ENCODE data around the gene DMBX1. TPM values are rescaled to one million over a fixed set of nuclear protein-coding genes. Genes with fewer than 3 reads are reported as not detected.

The DMBX1 gene
- polyA plus RNA-seq, 1 donor from 2014 or later = 0.28 TPM

DNA sequence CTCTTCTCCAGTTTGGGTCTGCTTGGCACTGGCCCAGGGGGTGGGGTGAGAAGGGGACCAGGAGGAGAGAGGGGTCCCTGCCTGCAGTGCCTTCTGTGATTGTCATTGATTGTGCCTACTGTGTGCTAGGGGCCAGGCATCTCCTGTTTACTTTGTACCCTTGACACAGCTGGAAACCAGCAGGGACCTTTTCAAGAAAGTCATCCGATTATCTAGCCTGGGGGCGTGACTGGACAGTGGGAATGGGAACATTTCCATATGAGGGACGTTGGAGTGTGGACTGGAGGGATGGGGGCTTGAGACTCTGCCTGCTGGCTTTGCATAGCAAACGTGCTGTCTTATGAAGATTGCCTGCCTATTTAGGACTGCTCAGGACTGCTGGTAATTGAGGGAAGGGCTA, 19.8 kb upstream of the DMBX1 start:
- H4K20me1 ChIP-seq (ENCODE audit: insufficient read depth) = no peaks in the 10 kb centered on the region
- H3F3A ChIP-seq (ENCODE audit: insufficient read depth, low read length, poor library complexity, severe bottlenecking) = no peaks in the 10 kb centered on the region
- H3K9me2 ChIP-seq (ENCODE audit: insufficient read depth, low read length) = no peaks in the 10 kb centered on the region
- no peaks in the 10 kb centered on the region for H3K9me3 ChIP-seq (ENCODE audit: low read length)
- TF ChIP-seq MXI1 (conservative IDR thresholded peaks at IDR 0.05; ENCODE audit: poor library complexity, severe bottlenecking) = no peak
- no peak for TF ChIP-seq POLR2AphosphoS5 (IDR thresholded peaks at IDR 0.05)
- no peaks in the 10 kb centered on the region for H3K79me2 ChIP-seq (replicated peaks; ENCODE audit: insufficient read depth, low read length)
- H3K4me2 ChIP-seq (ENCODE audit: low read length) = no peak overlapping the region
- H3K4me3 ChIP-seq (ENCODE audit: low read length) = no peak overlapping the region
- peaks cover 58% of the 10 kb centered on the region for H3K27me3 ChIP-seq (ENCODE audit: insufficient read depth, low read depth, low read length)
- H3K27ac ChIP-seq (ENCODE audit: low read length) = no peak overlapping the region
- no peak overlapping the region for H2AFZ ChIP-seq (ENCODE audit: low read depth, low read length)
- no peaks in the 10 kb centered on the region for H3K36me3 ChIP-seq (ENCODE audit: insufficient read depth, low read length)
- no peak overlapping the region for H3K9ac ChIP-seq (ENCODE audit: low read length)

DNA sequence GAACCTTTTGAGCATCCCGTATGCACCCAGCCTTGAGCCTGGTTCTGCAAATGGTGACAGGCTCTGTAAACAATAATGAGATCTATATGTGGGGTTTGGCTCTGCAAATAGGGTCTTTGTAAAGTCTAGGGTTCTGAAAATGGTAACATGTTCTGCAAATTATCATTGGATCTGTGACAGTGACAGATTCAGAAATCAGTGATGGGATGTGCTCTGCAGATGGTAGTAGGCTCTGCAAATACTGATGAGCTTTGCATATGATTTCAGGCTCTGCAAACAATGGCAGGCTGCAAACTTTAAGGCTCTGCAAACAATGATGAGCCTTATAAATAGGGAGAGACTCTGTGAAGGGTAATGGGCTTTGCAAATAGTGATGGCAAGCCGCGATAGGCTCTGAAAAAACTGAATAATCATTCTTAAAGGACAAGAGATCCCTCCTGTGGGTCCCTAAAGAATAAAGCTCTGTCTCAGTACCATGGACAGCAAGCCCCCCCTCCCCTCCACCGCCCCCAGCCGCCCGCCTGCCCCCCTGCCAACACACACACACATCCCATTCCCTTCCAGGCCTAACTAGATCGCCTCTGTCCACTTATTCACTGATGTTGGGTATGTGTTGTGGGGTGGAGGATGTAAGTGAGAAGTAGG, 17.7 kb upstream of the DMBX1 start:
- TF ChIP-seq SMC3 (conservative IDR thresholded peaks at IDR 0.05; ENCODE audit: poor library complexity) (no peak), RAD21 (conservative IDR thresholded peaks at IDR 0.05) (no peak), EZH2 (IDR thresholded peaks at IDR 0.05; ENCODE audit: borderline replicate concordance, insufficient read depth, low read length, poor library complexity, severe bottlenecking) (no peak), TAF1 (IDR thresholded peaks at IDR 0.05; ENCODE audit: low read depth) (no peak), EP300 (conservative IDR thresholded peaks at IDR 0.05; ENCODE audit: poor library complexity, severe bottlenecking) (no peak), MXI1 (conservative IDR thresholded peaks at IDR 0.05; ENCODE audit: poor library complexity, severe bottlenecking) (no peak), POLR2AphosphoS5 (IDR thresholded peaks at IDR 0.05) (no peak)
- TF ChIP-seq, protein P1, sequence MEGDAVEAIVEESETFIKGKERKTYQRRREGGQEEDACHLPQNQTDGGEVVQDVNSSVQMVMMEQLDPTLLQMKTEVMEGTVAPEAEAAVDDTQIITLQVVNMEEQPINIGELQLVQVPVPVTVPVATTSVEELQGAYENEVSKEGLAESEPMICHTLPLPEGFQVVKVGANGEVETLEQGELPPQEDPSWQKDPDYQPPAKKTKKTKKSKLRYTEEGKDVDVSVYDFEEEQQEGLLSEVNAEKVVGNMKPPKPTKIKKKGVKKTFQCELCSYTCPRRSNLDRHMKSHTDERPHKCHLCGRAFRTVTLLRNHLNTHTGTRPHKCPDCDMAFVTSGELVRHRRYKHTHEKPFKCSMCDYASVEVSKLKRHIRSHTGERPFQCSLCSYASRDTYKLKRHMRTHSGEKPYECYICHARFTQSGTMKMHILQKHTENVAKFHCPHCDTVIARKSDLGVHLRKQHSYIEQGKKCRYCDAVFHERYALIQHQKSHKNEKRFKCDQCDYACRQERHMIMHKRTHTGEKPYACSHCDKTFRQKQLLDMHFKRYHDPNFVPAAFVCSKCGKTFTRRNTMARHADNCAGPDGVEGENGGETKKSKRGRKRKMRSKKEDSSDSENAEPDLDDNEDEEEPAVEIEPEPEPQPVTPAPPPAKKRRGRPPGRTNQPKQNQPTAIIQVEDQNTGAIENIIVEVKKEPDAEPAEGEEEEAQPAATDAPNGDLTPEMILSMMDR (IDR thresholded peaks at IDR 0.05; ENCODE audit: poor library complexity, severe bottlenecking) = no peak
- TF ChIP-seq, protein P2, sequence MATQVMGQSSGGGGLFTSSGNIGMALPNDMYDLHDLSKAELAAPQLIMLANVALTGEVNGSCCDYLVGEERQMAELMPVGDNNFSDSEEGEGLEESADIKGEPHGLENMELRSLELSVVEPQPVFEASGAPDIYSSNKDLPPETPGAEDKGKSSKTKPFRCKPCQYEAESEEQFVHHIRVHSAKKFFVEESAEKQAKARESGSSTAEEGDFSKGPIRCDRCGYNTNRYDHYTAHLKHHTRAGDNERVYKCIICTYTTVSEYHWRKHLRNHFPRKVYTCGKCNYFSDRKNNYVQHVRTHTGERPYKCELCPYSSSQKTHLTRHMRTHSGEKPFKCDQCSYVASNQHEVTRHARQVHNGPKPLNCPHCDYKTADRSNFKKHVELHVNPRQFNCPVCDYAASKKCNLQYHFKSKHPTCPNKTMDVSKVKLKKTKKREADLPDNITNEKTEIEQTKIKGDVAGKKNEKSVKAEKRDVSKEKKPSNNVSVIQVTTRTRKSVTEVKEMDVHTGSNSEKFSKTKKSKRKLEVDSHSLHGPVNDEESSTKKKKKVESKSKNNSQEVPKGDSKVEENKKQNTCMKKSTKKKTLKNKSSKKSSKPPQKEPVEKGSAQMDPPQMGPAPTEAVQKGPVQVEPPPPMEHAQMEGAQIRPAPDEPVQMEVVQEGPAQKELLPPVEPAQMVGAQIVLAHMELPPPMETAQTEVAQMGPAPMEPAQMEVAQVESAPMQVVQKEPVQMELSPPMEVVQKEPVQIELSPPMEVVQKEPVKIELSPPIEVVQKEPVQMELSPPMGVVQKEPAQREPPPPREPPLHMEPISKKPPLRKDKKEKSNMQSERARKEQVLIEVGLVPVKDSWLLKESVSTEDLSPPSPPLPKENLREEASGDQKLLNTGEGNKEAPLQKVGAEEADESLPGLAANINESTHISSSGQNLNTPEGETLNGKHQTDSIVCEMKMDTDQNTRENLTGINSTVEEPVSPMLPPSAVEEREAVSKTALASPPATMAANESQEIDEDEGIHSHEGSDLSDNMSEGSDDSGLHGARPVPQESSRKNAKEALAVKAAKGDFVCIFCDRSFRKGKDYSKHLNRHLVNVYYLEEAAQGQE (IDR thresholded peaks at IDR 0.05; ENCODE audit: borderline replicate concordance) = no peak
- H3K9me2 ChIP-seq (ENCODE audit: insufficient read depth, low read length) = no peaks in the 10 kb centered on the region
- no peaks in the 10 kb centered on the region for H4K20me1 ChIP-seq (ENCODE audit: insufficient read depth)
- no peak overlapping the region for H2AFZ ChIP-seq (ENCODE audit: low read depth, low read length)
- no peaks in the 10 kb centered on the region for H3K9me3 ChIP-seq (ENCODE audit: low read length)
- H3K79me2 ChIP-seq (replicated peaks; ENCODE audit: insufficient read depth, low read length) = no peaks in the 10 kb centered on the region
- H3K4me2 ChIP-seq (ENCODE audit: low read length) = no peak overlapping the region
- H3K27me3 ChIP-seq (ENCODE audit: insufficient read depth, low read depth, low read length) = peaks cover 38% of the 10 kb centered on the region
- no peak overlapping the region for H3K4me3 ChIP-seq (ENCODE audit: low read length)
- no peak overlapping the region for H3K27ac ChIP-seq (ENCODE audit: low read length)
- H3K9ac ChIP-seq (ENCODE audit: low read length) = no peak overlapping the region
- H3K36me3 ChIP-seq (ENCODE audit: insufficient read depth, low read length) = no peaks in the 10 kb centered on the region
- H3F3A ChIP-seq (ENCODE audit: insufficient read depth, low read length, poor library complexity, severe bottlenecking) = no peaks in the 10 kb centered on the region

Data from neural cell (in vitro differentiated cells).